GM23338 (cell line): ENCODE measurements around the gene IDH2. TPM values are rescaled to one million over a fixed set of nuclear protein-coding genes. Genes with fewer than 3 reads are reported as not detected.

Experiments used
- ATAC-seq: fragments of 200-7000 bp; cut with Tn5 transposase; 3 replicates; pipeline ENCODE4 v1.9.1; 2020
- DNase-seq: peaks from one replicate; pipeline ENCODE4 v3.0.0-alpha.2; 2015; ENCODE audit warnings: low spot score
- H2AFZ ChIP-seq: fragments of 200-600 bp; sonication (generic); 2 replicates; pipeline ENCODE4 v1.8.0; 2016; ENCODE audit warnings: antibody characterized with exemption, mild to moderate bottlenecking, moderate library complexity
- H3F3A ChIP-seq: fragments of 200-600 bp; sonication (generic); replicated peaks from 2 replicates; pipeline ENCODE4 v1.8.0; 2017; ENCODE audit warnings: antibody characterized with exemption, mixed run types, low read depth
- H3K27ac ChIP-seq: fragments of 200-600 bp; sonication (generic); 2 replicates; pipeline ENCODE4 v1.6.1; 2016; ENCODE audit warnings: low read depth
- H3K27me3 ChIP-seq: fragments of 200-600 bp; sonication (generic); 2 replicates; pipeline ENCODE4 v1.8.0; 2016; ENCODE audit warnings: mild to moderate bottlenecking, mixed run types, moderate library complexity; ENCODE audit not compliant: insufficient read depth
- H3K36me3 ChIP-seq: fragments of 200-600 bp; sonication (generic); 2 replicates; pipeline ENCODE4 v1.8.0; 2016; ENCODE audit warnings: mild to moderate bottlenecking; ENCODE audit not compliant: insufficient read depth
- H3K4me1 ChIP-seq: fragments of 200-600 bp; sonication (generic); 2 replicates; pipeline ENCODE4 v1.8.0; 2016; ENCODE audit warnings: mild to moderate bottlenecking, moderate library complexity; ENCODE audit not compliant: insufficient read depth
- H3K4me2 ChIP-seq: fragments of 200-600 bp; sonication (generic); 2 replicates; pipeline ENCODE4 v1.7.1; 2017; ENCODE audit warnings: mixed run types
- H3K4me3 ChIP-seq: fragments of 200-600 bp; sonication (generic); 2 replicates; pipeline ENCODE4 v1.6.1; 2016; ENCODE audit warnings: mixed run types
- H3K79me2 ChIP-seq: fragments of 200-600 bp; sonication (generic); replicated peaks from 2 replicates; pipeline ENCODE4 v1.8.0; 2017; ENCODE audit warnings: mild to moderate bottlenecking; ENCODE audit not compliant: insufficient read depth
- H3K9me2 ChIP-seq: fragments of 200-600 bp; sonication (generic); 2 replicates; pipeline ENCODE4 v1.8.0; 2017; ENCODE audit not compliant: insufficient read depth
- H4K20me1 ChIP-seq: fragments of 200-600 bp; sonication (generic); replicated peaks from 2 replicates; pipeline ENCODE4 v1.8.0; 2017; ENCODE audit warnings: mild to moderate bottlenecking; ENCODE audit not compliant: insufficient read depth
- H3K27ac Mint-ChIP-seq: 2 replicates; pipeline ENCODE4 v1.8.0; 2020; ENCODE audit warnings: inconsistent platforms, mild to moderate bottlenecking, moderate library complexity, mixed read lengths
- H3K27me3 Mint-ChIP-seq: 3 replicates; pipeline ENCODE4 v1.8.0; 2022; ENCODE audit warnings: low read depth, mild to moderate bottlenecking, moderate library complexity, mixed read lengths, inconsistent platforms; ENCODE audit not compliant: insufficient read depth, poor library complexity
- H3K36me3 Mint-ChIP-seq: 3 replicates; pipeline ENCODE4 v1.8.0; 2021; ENCODE audit warnings: low read depth, mild to moderate bottlenecking, inconsistent platforms, moderate library complexity, mixed read lengths
- H3K4me1 Mint-ChIP-seq: 3 replicates; pipeline ENCODE4 v1.8.0; 2020; ENCODE audit warnings: mild to moderate bottlenecking, inconsistent platforms, mixed read lengths
- H3K4me3 Mint-ChIP-seq: 3 replicates; pipeline ENCODE4 v1.8.0; 2021; ENCODE audit warnings: moderate library complexity, mild to moderate bottlenecking, inconsistent platforms, mixed read lengths
- H3K9me3 Mint-ChIP-seq: 3 replicates; pipeline ENCODE4 v1.8.0; 2020; ENCODE audit warnings: moderate library complexity, mild to moderate bottlenecking, inconsistent platforms, mixed read lengths
- CREB1 ChIP-seq: fragments of 250-450 bp; sonication (Bioruptor Pico); IDR thresholded peaks from 2 replicates; pipeline ENCODE4 v1.5.0; 2020; ENCODE audit warnings: low read depth, mild to moderate bottlenecking, moderate library complexity
- JUNB ChIP-seq: IDR thresholded peaks from one replicate; pipeline ENCODE4 v1.6.1; 2016; ENCODE audit warnings: antibody characterized with exemption; ENCODE audit not compliant: unreplicated experiment
- NANOG ChIP-seq: IDR thresholded peaks from 2 replicates; pipeline ENCODE4 v1.6.1; 2016; ENCODE audit warnings: antibody characterized with exemption, borderline replicate concordance
- POLR2AphosphoS5 ChIP-seq: IDR thresholded peaks from 2 replicates; pipeline ENCODE4 v1.6.1; 2016; ENCODE audit warnings: antibody characterized with exemption, low read depth
- STAT1 ChIP-seq: IDR thresholded peaks from one replicate; pipeline ENCODE4 v1.6.1; 2016; ENCODE audit warnings: antibody characterized with exemption; ENCODE audit not compliant: unreplicated experiment
- ZNF114 ChIP-seq: fragments of 250-450 bp; sonication (Bioruptor Pico); IDR thresholded peaks from 2 replicates; pipeline ENCODE4 v1.5.0; 2020; ENCODE audit warnings: mild to moderate bottlenecking, moderate library complexity
- ZNF462 ChIP-seq: fragments of 250-450 bp; sonication (Bioruptor Pico); IDR thresholded peaks from 2 replicates; pipeline ENCODE4 v1.5.0; 2020; ENCODE audit warnings: mild to moderate bottlenecking, moderate library complexity
- polyA plus RNA-seq: library from polyadenylated mRNA; unstranded; fragments of >200 nt; fragmentation: Nextera tagmentation; extraction: Ambion mirVana; gene quantifications from 2 replicates; pipeline ENCODE4 v1.2.1, GENCODE V29; 2016
- total RNA-seq: library from RNA; depleted of rRNA; stranded (reverse); fragments of >200 nt; shearing (Covaris generic); gene quantifications from 2 replicates; pipeline ENCODE4 v1.2.3, GENCODE V29; 2014

The IDH2 gene
- total and polyA plus RNA-seq, 2 experiments from 2014 or later = 54.9 to 64.0 TPM

- no peak overlapping the region for H3K4me3 ChIP-seq
- H3K9me2 ChIP-seq = no peaks in the 10 kb centered on the region
- peaks cover 6% of the 10 kb centered on the region for H3K27me3 Mint-ChIP-seq
- peaks cover 3% of the 10 kb centered on the region; the same call in 1 of the 3 replicates for H3K36me3 Mint-ChIP-seq
- no peaks in the 10 kb centered on the region for H3K36me3 ChIP-seq
- H3K4me2 ChIP-seq = no peak overlapping the region
- peaks cover 19% of the 10 kb centered on the region for H3K9me3 Mint-ChIP-seq
- no peaks in the 10 kb centered on the region for H3F3A ChIP-seq
- H3K4me1 Mint-ChIP-seq = peaks cover 5% of the 10 kb centered on the region; the same call in 2 of the 3 replicates
- no peaks in the 10 kb centered on the region for H3K79me2 ChIP-seq
- H4K20me1 ChIP-seq = no peaks in the 10 kb centered on the region
- no peak for ATAC-seq
- H3K4me1 ChIP-seq = no peaks in the 10 kb centered on the region
- DNase-seq = no peak
- no peak overlapping the region for H3K27ac Mint-ChIP-seq
- H2AFZ ChIP-seq = no peak overlapping the region
- no peak overlapping the region for H3K27ac ChIP-seq
- no peak for TF ChIP-seq CREB1
- no peak for TF ChIP-seq ZNF114
- TF ChIP-seq JUNB = no peak
- H3K4me3 Mint-ChIP-seq = no peak overlapping the region
- H3K27me3 ChIP-seq = no peaks in the 10 kb centered on the region
Observed at GRCh38 chr15:90138071-90138833, 36.0 kb upstream of the IDH2 start.

GRCh38 chr15:90132437-90132836 is 30.2 kb upstream of the IDH2 start:
- H3F3A ChIP-seq = no peaks in the 10 kb centered on the region
- no peaks in the 10 kb centered on the region for H3K9me2 ChIP-seq
- DNase-seq = no peak
- ATAC-seq = no peak
- TF ChIP-seq NANOG = no peak
- no peak overlapping the region for H3K4me3 Mint-ChIP-seq
- H3K4me1 Mint-ChIP-seq = no peaks in the 10 kb centered on the region
- no peaks in the 10 kb centered on the region for H3K79me2 ChIP-seq
- peaks cover 10% of the 10 kb centered on the region for H3K27me3 Mint-ChIP-seq
- peaks cover 8% of the 10 kb centered on the region; the same call in 2 of the 3 replicates for H3K9me3 Mint-ChIP-seq
- H3K4me3 ChIP-seq = no peak overlapping the region
- no peaks in the 10 kb centered on the region for H3K4me1 ChIP-seq
- H3K27ac ChIP-seq = no peak overlapping the region
- no peaks in the 10 kb centered on the region for H3K36me3 ChIP-seq
- no peaks in the 10 kb centered on the region for H3K27me3 ChIP-seq
- H3K36me3 Mint-ChIP-seq = no peaks in the 10 kb centered on the region
- H3K4me2 ChIP-seq = no peak overlapping the region
- H3K27ac Mint-ChIP-seq = no peak overlapping the region
- no peak overlapping the region for H2AFZ ChIP-seq
- no peaks in the 10 kb centered on the region for H4K20me1 ChIP-seq

- no peaks in the 10 kb centered on the region for H3K9me2 ChIP-seq
- no peak overlapping the region for H3K27ac ChIP-seq
- H3K36me3 ChIP-seq = no peaks in the 10 kb centered on the region
- Mint-ChIP-seq H3K36me3 (no peaks in the 10 kb centered on the region), H3K9me3 (peaks cover 8% of the 10 kb centered on the region; the same call in 2 of the 3 replicates), H3K27me3 (peaks cover 10% of the 10 kb centered on the region), H3K4me3 (no peak overlapping the region), H3K27ac (no peak overlapping the region), H3K4me1 (peaks cover 3% of the 10 kb centered on the region)
- no peaks in the 10 kb centered on the region for H4K20me1 ChIP-seq
- no peak overlapping the region for H3K4me2 ChIP-seq
- no peaks in the 10 kb centered on the region for H3K79me2 ChIP-seq
- H3F3A ChIP-seq = no peaks in the 10 kb centered on the region
- DNase-seq (no peak), ATAC-seq (no peak)
- H3K4me1 ChIP-seq = peaks cover 4% of the 10 kb centered on the region; the same call in 1 of the 2 replicates
- no peak overlapping the region for H3K4me3 ChIP-seq
- no peak overlapping the region for H2AFZ ChIP-seq
- no peaks in the 10 kb centered on the region for H3K27me3 ChIP-seq
- TF ChIP-seq ZNF462 (CRISPR knock-in tag) (no peak), NANOG (no peak), CREB1 (no peak), ZNF114 (no peak), POLR2AphosphoS5 (no peak), STAT1 (no peak)
Observed at GRCh38 chr15:90131848-90132247, 29.6 kb upstream of the IDH2 start.
